NB4 (cell line): ENCODE results near the gene EHMT1.

Experiments
- MAX ChIP-seq: IDR thresholded peaks from 2 replicates; pipeline ENCODE4 v1.6.1; 2011; ENCODE audit warnings: low read depth, low read length
- POLR2A ChIP-seq: IDR thresholded peaks from 2 replicates; pipeline ENCODE4 v1.6.1; 2011; ENCODE audit warnings: mild to moderate bottlenecking; ENCODE audit not compliant: insufficient read length; ENCODE audit errors: extremely low read depth
- TF ChIP-seq, protein P1 (sequence below): IDR thresholded peaks from one replicate; pipeline ENCODE4 v1.5.1; 2012; ENCODE audit warnings: low read depth, low read length

DNA sequence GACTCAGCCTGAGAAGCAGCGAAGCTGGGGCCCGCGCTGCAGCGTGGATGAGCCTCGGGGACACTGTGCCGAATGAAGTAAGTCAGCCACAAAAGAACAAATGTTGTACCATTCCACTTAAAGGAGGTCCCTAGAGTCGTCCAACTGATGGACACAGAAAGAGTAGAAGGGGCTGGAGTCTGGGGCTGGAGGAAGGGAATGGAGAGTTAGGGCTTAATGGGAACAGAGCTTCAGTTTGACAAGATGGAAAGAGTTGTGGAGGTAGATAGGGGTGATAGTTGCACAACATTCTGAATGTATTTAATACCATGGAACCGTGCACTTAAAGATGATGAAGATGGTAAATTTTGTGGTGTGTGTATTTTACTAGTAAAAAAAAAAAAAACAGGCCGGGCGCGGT, 119.9 kb downstream of the EHMT1 start:
- TF ChIP-seq, protein P1, sequence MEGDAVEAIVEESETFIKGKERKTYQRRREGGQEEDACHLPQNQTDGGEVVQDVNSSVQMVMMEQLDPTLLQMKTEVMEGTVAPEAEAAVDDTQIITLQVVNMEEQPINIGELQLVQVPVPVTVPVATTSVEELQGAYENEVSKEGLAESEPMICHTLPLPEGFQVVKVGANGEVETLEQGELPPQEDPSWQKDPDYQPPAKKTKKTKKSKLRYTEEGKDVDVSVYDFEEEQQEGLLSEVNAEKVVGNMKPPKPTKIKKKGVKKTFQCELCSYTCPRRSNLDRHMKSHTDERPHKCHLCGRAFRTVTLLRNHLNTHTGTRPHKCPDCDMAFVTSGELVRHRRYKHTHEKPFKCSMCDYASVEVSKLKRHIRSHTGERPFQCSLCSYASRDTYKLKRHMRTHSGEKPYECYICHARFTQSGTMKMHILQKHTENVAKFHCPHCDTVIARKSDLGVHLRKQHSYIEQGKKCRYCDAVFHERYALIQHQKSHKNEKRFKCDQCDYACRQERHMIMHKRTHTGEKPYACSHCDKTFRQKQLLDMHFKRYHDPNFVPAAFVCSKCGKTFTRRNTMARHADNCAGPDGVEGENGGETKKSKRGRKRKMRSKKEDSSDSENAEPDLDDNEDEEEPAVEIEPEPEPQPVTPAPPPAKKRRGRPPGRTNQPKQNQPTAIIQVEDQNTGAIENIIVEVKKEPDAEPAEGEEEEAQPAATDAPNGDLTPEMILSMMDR, result no peak
- no peak for TF ChIP-seq MAX
- no peak for TF ChIP-seq POLR2A
